Stimulated activated CD4-positive, alpha-beta T cell treated with anti-CD3 and anti-CD28 coated beads, Interleukin-15, amount 100 ng/mL, for 48 hours (primary cell): ENCODE results near the gene ZNF20.
A peak's percentile ranks its signal among the peaks of the same experiment; 100 is the strongest.

Source experiments
- DNase-seq, 2 donors: peaks; one replicate each; pipeline ENCODE4 v3.0.0-alpha.2; 2020; ENCODE audit warnings: low read depth in 2 of 2

The ZNF20 gene

GRCh38 chr19:12139885-12140544, at the start of gene ZNF20:
Gene ZNF20 (minus strand): TSS chr19:12140350. CDS start chr19:12140182, 168 bp downstream.
- DNase-seq: peak; percentile 82 to 92

DNA sequence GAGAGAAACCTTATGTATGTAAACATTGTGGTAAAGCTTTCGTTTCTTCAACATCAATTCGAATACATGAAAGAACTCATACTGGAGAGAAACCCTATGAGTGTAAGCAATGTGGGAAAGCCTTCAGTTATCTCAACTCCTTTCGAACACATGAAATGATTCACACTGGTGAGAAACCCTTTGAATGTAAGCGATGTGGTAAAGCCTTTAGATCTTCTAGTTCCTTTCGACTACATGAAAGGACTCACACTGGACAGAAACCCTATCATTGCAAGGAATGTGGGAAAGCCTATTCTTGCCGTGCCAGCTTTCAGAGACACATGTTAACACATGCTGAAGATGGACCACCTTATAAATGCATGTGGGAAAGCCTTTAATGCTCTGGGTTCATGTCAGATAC, 47.5 kb upstream of the ZNF20 start:
- no peak for DNase-seq

DNA sequence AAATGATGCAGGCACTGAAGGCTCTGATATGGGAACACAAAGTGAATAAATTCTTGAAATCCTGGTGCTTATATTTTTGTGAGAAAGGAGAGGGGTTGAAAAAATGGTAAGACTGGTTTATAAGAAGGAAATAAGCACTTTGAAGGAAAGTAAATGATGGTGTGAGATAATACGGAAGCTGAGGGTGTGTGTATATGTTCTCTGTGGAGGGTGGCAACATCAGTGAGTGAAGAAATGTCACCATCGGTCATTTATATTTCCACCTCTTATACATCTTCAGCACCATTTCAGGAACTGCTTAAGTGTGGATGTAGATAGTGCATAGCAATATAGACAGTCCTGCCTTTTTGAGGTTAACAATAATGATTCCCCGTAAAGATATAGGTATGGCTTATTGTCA, 40.2 kb upstream of the ZNF20 start:
- no peak for DNase-seq

- DNase-seq: no peak
Measured at GRCh38 chr19:12166626-12167025, 26.5 kb upstream of the ZNF20 start.

DNA sequence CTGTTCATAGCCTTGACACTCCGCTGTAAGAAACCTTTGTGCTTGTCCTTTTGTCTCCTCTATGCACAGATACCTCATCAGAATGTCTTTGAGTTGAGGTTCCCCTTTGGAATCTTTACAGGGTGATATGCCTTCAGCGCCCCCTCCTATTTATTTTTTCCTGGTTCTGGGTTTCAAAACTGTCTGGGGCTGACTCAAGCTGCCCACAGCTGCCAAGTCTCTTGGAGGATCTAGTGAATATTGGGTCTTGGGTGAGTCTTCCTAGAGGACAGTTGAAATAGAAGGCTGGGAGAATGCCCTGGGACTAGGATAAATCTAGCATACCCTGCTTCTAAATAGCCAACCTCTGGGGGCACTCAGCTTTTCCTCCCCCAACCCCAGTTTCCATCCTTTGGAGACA, 23.7 kb upstream of the ZNF20 start:
- DNase-seq: no peak

DNA sequence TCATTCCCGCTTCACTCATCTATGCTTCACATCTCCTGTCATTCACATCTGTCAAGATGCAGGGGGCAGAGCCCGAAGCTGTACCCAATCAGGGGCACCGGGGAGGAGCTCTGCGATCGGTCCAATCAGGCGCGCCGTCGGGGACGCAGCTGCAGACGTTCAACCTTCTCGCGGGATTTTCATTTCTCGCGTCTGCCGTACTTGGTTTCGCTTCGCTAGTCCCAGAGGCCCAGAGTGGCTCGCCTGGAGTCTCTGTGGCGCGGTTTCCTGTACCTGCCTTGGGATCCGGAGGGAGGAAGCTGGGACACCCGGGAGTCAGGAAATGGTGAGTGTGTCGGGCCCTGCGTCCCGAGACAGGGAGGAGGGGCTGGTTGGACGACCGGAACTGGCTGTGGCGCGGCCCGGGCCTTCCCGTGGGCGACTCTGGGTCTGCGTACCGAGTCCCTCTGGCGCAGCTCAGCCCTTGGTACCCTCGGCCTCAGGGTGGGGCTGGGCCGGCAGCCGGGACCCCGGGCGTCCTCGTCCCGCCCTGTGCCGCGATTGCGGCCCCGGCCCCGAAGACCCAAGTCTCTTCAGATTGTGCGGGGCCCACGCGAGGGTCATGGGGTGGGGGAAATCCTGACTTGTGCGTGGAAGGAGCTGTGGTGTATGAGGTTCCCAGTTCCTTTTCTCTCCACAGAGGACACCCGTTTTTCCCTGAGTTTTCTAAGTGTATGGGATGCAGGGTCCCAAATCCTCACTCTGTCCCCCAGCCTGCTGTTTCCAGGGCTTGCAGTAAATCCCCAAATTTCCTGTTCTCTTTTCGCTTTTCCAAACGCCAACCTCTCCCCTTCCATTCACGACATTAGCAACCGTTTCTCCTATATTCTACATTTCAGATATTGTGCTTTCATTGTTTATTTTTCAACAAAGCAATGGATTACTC, 23.0 kb upstream of the ZNF20 start, which contains the start of gene ZNF136:
ZNF136 (plus strand) TSS at position 215 of the 925 bp plus-strand sequence; CDS start at position 323, 108 bp downstream.
- peak; percentile 93 to 94 for DNase-seq

DNA sequence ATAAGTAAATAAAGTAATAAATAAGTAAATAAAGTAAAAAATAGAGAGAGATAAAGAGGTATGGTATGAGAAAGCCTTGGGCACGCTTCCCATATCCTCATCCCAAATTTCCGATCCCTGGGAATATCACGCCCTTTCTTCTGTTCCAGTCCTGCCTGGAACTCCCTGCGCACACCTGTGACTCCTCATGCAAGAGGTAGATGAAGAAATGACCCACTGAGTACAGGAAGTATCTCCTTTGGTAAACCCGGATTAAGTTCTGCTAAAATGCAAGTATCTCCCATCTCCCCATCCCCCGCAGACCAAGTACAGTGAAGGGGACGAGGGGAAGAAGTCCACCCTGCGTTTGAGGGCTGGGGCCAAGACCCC, 22.3 kb upstream of the ZNF20 start:
- DNase-seq: no peak

DNA sequence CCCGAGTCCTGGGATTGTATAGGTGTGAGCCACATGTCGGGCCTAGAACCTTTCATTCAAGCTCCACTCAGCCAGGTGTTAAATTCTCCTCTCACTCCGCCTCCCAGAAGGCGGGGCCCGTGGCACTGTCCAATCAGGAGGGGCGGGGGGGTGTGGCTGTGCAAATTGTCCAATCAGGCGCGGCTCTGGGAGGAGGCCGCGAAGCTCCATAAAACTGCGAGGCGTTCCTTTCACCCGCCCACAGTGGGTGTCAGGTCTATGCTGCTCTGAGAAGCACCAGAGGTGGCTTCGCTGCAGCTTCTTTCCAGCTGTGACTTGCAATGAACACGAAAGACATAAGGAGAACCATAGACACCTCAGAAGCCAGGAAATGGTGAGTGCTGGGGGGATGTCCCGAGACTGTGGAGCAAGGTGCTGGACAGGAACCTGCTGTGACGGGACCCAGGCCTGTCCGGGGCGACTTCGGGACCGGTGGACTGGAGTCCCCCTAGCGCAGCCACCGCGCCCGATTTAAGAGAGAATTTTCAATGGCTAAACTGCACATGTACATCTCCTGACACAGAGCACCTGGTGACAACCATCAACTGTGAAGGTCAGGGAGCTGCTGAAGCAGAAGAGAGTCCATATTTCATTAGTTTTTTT, 19.7 kb upstream of the ZNF20 start:
- DNase-seq: no peak

DNA sequence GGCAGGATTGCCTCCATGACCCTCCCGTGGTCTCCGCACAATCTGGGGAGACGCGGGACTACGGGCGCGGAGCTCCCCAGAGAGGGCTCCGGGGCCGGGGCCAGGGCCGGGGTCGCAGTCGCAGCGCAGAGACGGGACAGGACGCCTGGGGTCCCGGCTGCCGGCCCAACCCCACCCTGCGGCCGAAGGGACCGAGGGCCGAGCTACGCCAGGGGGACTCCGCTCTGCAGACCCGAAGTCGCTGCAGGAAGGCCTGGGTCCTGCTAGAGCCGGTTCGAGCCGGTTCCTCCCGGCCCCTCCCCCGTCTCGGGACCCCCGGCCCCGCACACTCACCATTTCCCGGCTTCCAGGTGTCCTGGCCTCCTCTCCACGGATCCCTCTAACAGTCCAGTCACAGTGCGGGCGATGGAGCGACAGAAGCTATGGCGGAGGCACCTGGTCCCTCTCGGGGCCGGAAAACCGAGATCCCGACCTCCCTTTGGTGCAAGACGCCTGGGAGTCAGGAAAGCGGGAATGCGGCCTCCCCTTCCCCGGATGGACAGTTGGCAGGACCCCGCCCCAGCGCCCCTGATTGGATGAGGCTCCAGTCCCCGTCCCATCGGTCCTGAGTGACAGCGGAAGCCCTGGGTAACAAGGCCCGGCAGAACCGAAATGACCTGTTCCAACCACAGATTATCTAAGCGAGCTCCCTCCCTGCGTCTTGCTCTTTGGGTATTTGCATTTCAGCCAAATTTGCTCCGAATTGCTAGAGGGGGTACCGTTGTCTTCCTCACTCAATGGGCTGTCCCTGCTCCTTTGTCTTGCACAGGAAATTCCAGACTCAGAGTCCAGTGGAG, 16.3 kb upstream of the ZNF20 start, which contains the start of gene ZNF625:
ZNF625 (minus strand) TSS at position 512 of the 836 bp plus-strand sequence; CDS start at position 336, 176 bp downstream.
- DNase-seq: no peak

DNA sequence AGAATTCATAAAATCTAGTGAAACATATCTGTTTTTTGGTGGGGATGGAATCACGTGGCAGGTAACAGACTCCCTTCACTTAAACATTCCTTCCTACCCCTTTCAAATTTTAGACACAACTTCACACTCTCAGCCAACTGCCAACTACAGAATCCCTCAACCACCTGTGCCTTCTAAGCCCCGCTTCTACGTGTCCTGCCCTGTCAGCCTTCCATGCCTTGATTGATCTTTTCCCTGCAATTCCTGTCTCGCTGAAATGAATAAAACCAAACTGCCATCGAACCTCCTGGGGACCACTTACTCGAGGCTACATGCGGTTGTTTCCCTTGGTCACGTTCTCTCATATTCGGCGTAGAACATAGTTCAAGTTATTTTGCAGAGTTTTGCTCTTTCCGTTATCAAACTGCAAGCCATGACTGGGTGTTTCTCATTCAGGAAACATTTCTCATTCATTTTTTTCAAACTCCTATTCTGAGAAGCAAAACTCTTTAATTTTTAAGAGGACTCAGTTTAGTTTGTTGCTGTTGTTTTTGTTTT, 15.2 kb upstream of the ZNF20 start:
- DNase-seq: no peak

DNA sequence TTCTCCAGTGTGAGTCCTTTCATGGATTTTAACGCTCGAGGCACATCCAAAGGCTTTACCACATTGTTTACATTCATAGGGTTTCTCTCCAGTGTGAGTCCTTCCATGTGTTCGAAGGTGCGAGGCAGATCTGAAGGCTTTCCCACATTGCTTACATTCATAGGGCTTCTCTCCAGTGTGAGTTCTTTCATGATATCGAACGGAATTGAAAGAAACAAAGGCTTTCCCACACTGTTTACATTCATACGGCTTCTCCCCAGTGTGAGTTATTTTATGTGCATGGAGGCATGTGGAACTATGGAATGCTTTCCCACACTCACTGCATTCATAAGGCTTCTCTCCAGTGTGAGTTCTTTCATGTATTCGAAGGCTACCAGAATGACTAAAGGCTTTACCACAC, 5.2 kb upstream of the ZNF20 start:
- no peak for DNase-seq

DNA sequence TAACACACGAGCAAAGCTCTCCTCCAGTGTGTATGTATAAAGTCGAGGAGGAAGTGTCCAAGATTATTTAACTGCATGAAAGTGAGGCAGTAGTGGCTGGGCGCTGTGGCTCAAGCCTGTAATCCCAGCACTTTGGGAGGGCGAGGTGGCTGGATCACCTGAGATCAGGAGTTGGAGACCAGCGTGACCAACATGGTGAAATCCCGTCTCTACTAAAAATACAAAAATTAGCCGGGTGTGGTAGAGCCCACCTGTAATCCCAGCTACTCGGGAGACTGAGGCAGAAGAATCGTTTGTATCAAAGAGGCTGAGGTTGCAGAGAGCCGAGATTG, 1.2 kb upstream of the ZNF20 start:
- DNase-seq: no peak

- DNase-seq: peak; percentile 71 to 80
Measured at GRCh38 chr19:12140545-12141404, 625 bp upstream of the ZNF20 start.

GRCh38 chr19:12139269-12139668, 881 bp downstream of the ZNF20 start:
- DNase-seq: no peak

- peak in 1 of 2 donors; percentile 18 for DNase-seq
Measured at GRCh38 chr19:12137221-12137940, 2.8 kb downstream of the ZNF20 start.

GRCh38 chr19:12133069-12133468, 7.1 kb downstream of the ZNF20 start:
- DNase-seq: no peak

GRCh38 chr19:12126707-12127106, 13.4 kb downstream of the ZNF20 start:
- DNase-seq: no peak

DNA sequence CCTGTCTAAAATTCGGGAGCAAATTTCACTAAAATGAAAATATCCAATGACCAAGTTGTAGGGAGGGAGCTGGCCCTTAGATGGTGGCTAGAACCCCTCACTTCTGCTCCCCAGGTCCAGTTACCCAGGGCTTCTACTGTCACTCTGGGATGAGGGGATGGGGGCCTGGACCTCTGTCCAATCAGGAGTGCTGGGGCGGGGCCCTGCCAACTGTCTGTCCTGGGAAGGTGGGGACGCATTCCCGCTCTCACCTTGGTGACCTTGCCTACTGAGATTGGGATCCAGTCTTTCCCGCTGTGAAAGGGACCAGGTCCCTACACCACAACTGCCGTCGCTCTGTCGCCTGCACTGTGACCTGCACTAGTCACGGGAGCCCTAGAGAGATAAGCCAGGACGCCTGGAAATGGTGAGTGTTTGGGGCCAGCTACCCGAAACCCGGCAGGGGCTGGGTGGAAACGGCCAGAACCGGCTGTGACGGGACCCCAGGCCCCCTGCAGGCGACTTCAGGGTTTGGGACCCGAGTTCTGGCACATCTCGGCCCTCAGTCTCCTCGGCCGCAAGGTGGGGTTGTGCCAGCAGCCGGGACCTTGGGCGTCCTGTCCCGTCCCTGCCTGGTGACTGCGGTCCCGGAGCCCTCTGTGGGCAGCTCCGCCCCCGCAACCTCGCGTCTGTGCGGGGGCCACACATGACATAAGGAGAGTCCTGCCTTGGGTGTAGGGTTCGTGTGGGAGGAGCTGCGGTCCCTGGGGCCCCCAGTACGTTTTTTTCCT, 22.8 kb downstream of the ZNF20 start:
- DNase-seq: no peak

- DNase-seq: no peak
Measured at GRCh38 chr19:12113121-12113520, 27.0 kb downstream of the ZNF20 start.
